Fibroblast of mammary gland (primary cell): ENCODE measurements around the gene GNL3.
A peak's percentile ranks its signal among the peaks of the same experiment; 100 is the strongest.

ENCODE experiments used
- DNase-seq: peaks from one replicate; pipeline ENCODE4 v3.0.0-alpha.2; 2010; ENCODE audit warnings: low read depth
- H3K4me3 ChIP-seq: 2 replicates; pipeline ENCODE4 v1.5.1; 2011; ENCODE audit warnings: low read depth, mild to moderate bottlenecking, low read length, moderate library complexity; ENCODE audit not compliant: control insufficient read depth
- TF ChIP-seq, protein P1 (sequence below): conservative IDR thresholded peaks from 2 replicates; pipeline ENCODE4 v1.5.1; 2011; ENCODE audit warnings: low read depth, low read length, inconsistent platforms; ENCODE audit not compliant: control insufficient read depth, insufficient read depth

Gene GNL3

DNA sequence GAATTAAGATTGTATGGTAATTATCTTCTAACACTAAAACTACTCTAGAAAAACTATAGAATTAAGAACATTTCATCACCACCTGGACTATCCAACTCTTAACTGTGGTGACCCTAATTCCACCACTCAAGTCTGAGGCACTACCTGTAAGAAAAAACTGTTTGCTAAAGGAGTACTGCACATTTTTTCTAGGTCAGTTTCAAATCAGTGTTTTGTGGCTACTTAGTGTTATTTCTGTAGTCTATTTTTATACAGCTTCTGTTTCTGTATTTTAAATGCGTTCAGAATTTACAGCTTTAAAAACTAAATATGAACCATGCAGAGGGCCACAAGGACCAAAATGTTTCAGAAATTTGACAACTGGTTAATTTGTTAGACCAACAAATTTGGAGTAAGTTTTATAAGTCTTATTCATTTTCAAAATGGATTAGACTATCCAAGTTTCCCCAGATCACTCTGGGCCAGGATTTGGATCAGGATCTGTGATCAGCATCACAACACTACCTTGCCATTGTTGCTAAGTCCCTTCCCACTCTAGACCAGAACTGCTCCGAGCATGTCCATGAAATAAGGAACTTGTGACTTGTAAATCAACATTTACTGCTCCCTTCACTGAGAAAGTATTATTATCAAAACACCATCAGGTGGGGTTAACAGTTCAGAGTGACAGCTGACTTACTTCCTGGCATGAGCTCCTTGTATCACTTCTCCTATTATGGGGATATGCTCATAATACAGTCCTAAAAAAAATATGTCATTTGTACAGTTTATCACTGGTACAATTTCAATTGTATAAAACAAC, 11.2 kb downstream of the GNL3 start:
- H3K4me3 ChIP-seq: no peak overlapping the region
- TF ChIP-seq, protein P1, sequence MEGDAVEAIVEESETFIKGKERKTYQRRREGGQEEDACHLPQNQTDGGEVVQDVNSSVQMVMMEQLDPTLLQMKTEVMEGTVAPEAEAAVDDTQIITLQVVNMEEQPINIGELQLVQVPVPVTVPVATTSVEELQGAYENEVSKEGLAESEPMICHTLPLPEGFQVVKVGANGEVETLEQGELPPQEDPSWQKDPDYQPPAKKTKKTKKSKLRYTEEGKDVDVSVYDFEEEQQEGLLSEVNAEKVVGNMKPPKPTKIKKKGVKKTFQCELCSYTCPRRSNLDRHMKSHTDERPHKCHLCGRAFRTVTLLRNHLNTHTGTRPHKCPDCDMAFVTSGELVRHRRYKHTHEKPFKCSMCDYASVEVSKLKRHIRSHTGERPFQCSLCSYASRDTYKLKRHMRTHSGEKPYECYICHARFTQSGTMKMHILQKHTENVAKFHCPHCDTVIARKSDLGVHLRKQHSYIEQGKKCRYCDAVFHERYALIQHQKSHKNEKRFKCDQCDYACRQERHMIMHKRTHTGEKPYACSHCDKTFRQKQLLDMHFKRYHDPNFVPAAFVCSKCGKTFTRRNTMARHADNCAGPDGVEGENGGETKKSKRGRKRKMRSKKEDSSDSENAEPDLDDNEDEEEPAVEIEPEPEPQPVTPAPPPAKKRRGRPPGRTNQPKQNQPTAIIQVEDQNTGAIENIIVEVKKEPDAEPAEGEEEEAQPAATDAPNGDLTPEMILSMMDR: no peak
- no peak for DNase-seq

DNA sequence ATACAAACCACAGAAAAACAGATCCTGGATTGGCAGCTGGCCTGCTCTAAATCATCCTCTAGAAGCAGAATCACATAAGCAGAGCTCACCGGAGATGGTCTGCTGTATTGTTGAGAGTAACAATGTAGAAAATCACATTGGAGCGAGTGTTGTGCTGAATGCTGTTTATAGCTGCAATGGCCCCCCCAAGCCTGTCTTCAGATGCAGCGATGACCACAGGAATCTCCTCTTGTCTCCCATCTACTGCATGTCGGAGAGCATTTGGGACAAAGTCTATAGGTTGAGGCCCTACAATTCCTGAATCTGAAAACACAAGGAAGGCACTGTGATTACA, 11.8 kb downstream of the GNL3 start:
- TF ChIP-seq, protein P1: no peak
- no peak overlapping the region for H3K4me3 ChIP-seq
- no peak for DNase-seq

DNA sequence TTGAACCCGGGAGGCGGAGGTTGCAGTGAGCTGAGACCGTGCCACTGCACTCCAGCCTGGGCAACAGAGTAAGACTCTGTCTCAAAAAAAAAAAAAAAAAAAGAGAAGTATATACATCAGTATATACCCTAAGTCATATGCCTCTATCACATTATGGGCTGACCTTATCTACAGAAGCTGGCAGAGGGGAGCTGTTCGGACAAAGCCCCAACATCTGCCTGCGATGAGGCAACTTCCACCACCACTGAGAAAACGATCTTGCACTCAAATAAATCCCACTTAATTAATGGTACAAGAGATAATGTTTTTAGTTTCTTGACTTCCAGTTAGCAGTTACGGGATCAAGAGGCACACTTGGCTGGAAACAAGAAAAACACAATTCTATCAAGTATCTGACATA, 17.5 kb downstream of the GNL3 start:
- H3K4me3 ChIP-seq: peak overlapping the region; percentile 97
- TF ChIP-seq, protein P1: no peak
- no peak for DNase-seq

DNA sequence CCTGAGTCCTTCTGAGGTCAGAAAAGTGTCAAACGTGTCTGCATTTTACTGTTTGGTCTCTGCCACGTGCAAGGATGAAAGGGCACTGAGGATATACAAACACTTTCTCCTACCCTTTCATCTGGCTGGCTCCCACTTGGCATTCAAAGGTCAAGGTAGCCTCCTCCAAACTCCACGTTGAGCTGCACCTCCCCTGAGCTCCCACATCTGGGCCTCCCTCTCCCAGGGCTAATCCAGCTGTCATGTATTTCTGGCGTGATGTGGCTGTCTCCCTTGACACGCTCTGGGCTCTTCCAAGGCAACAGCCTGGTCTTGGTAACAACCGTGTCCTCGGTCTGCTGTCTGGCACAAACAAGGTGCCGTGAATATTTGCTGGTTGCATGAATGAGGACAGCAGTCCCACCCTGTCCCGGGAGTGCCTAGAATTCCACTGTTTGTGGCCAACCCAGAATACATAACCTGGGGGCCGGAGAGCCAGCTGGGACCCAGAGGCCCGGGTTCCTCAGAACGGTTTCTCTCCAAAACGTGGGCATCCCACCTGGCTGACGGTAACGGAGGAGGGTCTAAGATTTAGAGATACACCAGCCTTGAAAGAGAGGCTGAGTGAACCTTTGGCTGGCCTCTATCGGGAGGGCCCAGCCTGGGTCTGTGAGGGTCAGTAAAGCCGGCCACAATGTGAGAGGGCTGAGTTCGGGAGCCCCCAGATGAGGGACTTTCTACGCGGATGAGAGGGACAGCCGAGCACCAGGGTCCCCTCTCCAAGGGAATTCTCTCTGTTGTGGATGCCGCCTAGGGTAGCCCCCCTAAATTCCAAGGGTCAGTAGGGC, 19.0 kb downstream of the GNL3 start:
- peak; percentile 28 for DNase-seq
- peak overlapping the region; percentile 97 for H3K4me3 ChIP-seq
- TF ChIP-seq, protein P1: no peak

DNA sequence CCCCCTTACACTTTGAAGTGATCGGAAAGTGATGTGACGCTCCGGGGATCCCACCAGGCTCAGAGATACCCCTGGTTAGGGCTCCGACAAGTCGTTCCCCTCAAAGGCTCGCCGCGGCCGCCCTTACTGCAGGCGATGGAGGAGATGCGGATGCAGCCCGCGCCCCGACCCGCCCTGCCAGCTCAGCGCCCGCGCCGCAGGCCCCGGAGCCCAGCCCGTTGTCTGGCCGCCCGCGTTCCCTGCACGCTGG, 19.5 kb downstream of the GNL3 start:
- no peak for DNase-seq
- TF ChIP-seq, protein P1: no peak
- peak overlapping the region; percentile 97 for H3K4me3 ChIP-seq

DNA sequence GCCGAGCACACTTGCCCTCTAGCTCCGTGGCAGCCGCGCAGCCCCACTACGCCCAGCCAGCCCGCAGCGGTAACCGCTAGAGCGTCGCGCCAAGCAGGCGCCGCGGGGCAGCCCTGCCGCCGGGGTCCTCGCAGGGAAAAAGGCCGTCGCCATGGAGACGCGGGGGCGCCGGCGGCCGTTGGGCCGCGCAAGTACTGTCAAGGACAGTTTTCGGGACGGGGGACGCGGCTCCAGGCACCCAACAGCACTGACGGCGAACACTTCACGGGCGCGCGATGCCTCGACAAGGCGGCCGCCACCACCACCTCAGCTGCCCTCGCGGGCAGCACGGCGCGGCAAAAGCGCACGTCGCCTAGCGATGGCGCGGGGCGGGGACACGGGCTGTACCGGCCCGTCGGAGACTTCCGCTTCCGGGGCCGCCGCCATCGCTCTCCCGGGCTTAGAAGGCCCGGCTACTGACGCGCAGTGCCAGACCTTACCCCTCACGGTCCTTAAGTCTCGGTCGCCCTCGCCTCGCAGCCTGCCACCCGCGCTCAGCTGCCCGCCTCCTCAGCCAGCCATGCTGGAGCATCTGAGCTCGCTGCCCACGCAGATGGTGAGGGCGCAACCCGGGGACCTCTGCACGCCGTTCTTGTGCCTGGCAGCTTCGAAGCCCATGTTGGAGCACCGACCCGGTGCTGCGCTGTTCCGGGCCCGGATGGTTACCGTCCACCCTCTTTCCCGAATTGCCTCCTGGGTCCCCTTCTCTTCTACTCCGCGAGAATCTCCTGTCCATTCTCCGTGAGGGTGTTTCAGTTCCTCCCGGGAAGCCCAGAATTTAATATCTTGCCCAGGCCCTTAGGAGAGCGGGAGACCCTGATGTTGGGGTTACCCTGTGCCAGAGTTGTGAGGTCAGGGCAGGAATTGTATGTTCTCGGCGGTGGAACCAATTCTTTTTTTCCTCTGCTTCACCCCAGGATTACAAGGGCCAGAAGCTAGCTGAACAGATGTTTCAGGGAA, 20.2 kb downstream of the GNL3 start, which contains the start of the genes GLT8D1 and SPCS1:
Gene GLT8D1, minus strand, starts transcription at position 104 of the 999 bp plus-strand sequence. CDS start 5,331 bp downstream, outside the sequence.
Gene SPCS1, plus strand, starts transcription at position 419 of the 999 bp plus-strand sequence. Its CDS starts 141 bp downstream, at position 560.
- peak; percentile 79 for DNase-seq
- TF ChIP-seq, protein P1: no peak
- peak within 1 kb of the TSS; percentile 97 for H3K4me3 ChIP-seq
